Loucy (cell line): Measurements from ENCODE around the gene WDR33.
"Not testable (repeated sequence)": the region's sequence is repeated elsewhere in the genome, so short reads cannot be mapped to it uniquely, and the experiment has no call there.

ENCODE experiments used
- CTCF ChIP-seq: fragments of 200-600 bp; sonication (generic); conservative IDR thresholded peaks from 2 replicates; pipeline ENCODE4 v1.5.1; 2014; ENCODE audit warnings: mild to moderate bottlenecking, antibody characterized with exemption, low read length
- EZH2phosphoT487 ChIP-seq: fragments of 200-600 bp; IDR thresholded peaks from 2 replicates; pipeline ENCODE4 v1.6.1; 2018; ENCODE audit warnings: antibody characterized with exemption, mild to moderate bottlenecking, moderate library complexity, borderline replicate concordance

DNA sequence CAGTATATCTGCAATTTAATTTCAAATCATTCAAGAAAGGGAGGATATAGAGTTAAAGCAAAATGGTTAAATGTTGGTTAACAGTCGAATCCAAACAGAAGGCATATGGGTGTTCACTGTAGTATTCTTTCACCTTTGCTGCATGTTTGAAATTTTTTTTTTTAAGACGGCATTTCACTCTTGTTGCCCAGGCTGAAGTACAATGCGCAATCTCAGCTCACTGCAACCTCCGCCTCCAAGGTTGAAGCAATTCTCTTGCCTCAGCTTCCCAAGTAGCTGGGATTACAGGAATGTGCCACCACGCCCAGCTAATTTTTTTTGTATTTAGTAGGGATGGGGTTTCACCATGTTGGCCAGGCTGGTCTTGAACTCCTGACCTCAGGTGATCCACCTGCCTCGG lies 4.1 kb downstream of the WDR33 start:
- TF ChIP-seq CTCF, EZH2phosphoT487: not testable (repeated sequence)
